ENCODE results near the gene KIF13A. TPM values are rescaled to one million over a fixed set of nuclear protein-coding genes. Genes with fewer than 3 reads are reported as not detected.
"Not testable (repeated sequence)": the region's sequence is repeated elsewhere in the genome, so short reads cannot be mapped to it uniquely, and the experiment has no call there.

The KIF13A gene
- total RNA-seq, 1 donor from 2014 or later = 28.9 TPM

DNA sequence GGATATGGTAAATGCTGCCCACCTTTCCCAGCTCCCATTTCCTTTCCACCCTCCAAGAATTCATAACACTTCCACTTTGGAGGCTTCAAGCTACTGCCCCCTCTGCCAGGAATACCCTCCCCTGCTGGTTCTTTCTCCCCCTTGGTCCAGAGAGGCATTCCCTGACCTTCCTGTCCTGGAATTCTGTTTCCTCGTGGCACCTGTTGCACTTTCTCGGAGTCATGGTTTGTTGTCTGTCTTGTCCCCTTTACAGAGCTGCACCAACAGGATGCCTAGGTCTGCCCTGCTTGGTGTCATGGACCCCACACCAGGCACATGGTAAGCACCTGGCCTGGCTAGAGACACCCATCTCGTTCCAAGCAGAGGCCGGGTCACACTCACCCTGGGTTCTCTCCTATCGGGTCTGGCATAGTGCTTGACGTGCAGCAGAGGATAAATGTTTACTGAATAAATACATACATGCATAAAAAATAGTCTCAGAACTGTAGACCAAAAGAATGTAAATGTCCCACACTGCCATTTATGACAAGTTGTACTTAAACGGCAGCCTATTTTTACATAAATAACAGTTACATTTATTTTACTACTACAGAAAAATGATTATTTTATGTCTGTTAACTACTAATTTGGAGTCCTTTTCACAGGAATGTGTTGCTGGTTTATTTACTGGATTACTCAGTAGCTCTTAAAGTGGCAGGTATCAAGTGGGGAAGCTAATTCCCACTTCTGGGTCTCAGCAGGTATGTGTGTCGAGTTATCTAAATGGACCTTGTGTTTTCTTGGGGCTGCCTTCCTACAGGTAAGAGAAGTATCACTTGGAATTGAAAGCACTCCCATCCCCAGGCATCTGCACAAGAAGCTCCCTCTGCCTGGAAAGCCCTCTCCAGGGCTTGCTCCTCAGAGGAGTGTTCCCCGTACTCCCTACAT is 69.3 kb downstream of the KIF13A start:
- Histone ChIP-seq H3K27me3 (no peaks in the 10 kb centered on the region), H3K27ac (no peak overlapping the region), H3K4me1 (peaks cover 0 to 29% of the 10 kb centered on the region in 2 donors), H3K4me3 (no peak overlapping the region), H3K36me3 (no peaks in the 10 kb centered on the region), H3K9me3 (no peaks in the 10 kb centered on the region)
- intact Hi-C loops (cut with DNase I) = no loop called here
- DNase-seq (ENCODE audit: low spot score in 2 of 2) = no peak
- TF ChIP-seq, protein P1, sequence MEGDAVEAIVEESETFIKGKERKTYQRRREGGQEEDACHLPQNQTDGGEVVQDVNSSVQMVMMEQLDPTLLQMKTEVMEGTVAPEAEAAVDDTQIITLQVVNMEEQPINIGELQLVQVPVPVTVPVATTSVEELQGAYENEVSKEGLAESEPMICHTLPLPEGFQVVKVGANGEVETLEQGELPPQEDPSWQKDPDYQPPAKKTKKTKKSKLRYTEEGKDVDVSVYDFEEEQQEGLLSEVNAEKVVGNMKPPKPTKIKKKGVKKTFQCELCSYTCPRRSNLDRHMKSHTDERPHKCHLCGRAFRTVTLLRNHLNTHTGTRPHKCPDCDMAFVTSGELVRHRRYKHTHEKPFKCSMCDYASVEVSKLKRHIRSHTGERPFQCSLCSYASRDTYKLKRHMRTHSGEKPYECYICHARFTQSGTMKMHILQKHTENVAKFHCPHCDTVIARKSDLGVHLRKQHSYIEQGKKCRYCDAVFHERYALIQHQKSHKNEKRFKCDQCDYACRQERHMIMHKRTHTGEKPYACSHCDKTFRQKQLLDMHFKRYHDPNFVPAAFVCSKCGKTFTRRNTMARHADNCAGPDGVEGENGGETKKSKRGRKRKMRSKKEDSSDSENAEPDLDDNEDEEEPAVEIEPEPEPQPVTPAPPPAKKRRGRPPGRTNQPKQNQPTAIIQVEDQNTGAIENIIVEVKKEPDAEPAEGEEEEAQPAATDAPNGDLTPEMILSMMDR (IDR thresholded peaks at IDR 0.05) = no peak

DNA sequence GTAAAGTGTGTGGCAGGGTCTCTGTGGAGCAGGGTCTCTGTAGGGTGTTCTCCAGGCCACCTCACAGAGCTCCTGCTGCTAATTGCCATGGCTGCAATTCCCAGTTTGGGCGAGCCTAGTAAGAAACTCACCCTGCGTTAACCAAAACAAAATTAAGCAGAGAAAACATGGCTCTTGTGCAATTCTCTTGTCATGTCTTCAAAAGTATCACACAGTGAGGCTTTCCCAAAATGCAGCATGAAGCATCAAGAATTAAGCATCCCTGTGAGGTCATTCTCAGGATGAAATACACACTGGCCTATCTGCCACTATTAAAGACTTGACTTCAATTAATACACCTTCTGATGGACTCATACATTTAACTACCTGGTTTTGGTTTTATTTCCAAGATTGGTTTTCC is 72.8 kb downstream of the KIF13A start:
- Histone ChIP-seq H3K9me3 (no peaks in the 10 kb centered on the region), H3K36me3 (no peaks in the 10 kb centered on the region), H3K4me3 (no peak overlapping the region), H3K27me3 (no peaks in the 10 kb centered on the region), H3K27ac (no peak overlapping the region), H3K4me1 (peaks cover 0 to 35% of the 10 kb centered on the region in 2 donors)
- TF ChIP-seq, protein P1 (IDR thresholded peaks at IDR 0.05) = no peak
- intact Hi-C loops (cut with DNase I) = no loop called here
- no peak for DNase-seq (ENCODE audit: low spot score in 2 of 2)

DNA sequence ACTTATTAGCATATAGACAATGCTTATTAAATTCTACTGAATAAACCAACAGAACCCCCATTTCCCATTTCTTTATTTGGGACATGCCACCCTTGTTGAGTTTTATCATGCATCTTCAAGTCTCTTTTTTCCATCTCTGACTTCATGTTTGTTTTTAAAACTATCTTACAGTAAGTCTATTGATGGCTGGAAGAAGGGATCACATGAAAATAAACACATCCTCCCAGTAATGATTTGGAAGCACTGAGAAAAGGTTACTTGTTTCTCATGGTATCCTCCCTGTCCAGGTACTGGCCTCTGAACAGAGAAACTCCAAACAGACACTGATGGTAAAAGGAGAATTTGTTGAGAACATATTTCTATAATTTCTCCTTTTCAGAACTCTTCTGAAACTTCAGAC is 74.9 kb downstream of the KIF13A start:
- H3K36me3 ChIP-seq = no peaks in the 10 kb centered on the region
- peaks cover 0 to 22% of the 10 kb centered on the region in 2 donors for H3K4me1 ChIP-seq
- no peaks in the 10 kb centered on the region for H3K27me3 ChIP-seq
- H3K4me3 ChIP-seq = no peak overlapping the region
- intact Hi-C loops (cut with DNase I) = no loop called here
- no peak for DNase-seq (ENCODE audit: low spot score in 2 of 2)
- H3K27ac ChIP-seq = no peak overlapping the region
- no peaks in the 10 kb centered on the region for H3K9me3 ChIP-seq
- TF ChIP-seq, protein P1 (IDR thresholded peaks at IDR 0.05) = no peak

DNA sequence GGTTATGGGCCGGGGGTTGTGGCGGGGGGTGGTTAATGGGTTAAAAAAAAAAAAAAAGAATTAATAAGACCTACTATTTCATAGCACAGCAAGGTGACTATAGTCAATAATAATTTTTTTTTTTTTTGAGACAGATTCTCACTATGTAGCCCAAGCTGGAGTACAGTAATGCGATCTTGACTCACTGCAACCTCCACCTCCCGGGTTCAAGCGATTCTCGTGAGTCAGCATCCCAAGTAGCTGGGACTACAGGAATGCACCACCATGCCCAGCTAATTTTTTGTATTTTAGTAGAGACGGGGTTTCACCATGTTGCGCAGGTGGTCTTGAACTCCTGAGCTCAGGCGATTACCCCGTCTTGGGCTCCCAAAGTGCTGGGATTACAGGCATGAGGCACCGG is 75.8 kb downstream of the KIF13A start:
- H3K36me3 ChIP-seq; DNase-seq (ENCODE audit: low spot score in 2 of 2); H3K27ac ChIP-seq; intact Hi-C loops (cut with DNase I); H3K9me3 ChIP-seq; H3K27me3 ChIP-seq; H3K4me3 ChIP-seq: not testable (repeated sequence)
- peaks cover 0 to 28% of the 10 kb centered on the region in 2 donors for H3K4me1 ChIP-seq

DNA sequence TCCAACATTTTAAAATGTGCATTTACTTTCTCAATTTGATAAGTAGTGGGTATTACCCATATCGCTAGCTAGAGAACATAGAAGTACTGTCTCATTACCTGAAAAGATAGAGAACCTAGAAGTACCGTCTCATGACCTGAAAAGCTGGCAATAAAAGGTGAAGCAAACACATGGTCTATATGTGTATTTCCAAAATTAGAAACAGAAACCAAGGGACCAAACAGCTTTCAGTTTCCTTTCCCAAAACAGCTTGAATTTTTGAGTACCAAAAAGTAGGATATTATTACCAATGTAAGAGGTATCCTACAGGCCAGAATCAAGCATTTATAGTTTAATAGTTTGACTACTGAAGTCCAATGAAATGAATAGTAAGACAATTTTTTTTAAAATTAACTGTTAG is 77.2 kb downstream of the KIF13A start:
- TF ChIP-seq, protein P1 (IDR thresholded peaks at IDR 0.05) = no peak
- Histone ChIP-seq H3K36me3 (no peaks in the 10 kb centered on the region), H3K4me1 (peaks cover 2 to 42% of the 10 kb centered on the region in 2 donors), H3K9me3 (no peaks in the 10 kb centered on the region), H3K27me3 (no peaks in the 10 kb centered on the region), H3K4me3 (no peak overlapping the region), H3K27ac (peak overlapping the region in 1 of 2 donors; percentile 36)
- intact Hi-C loops (cut with DNase I) = no loop called here
- DNase-seq (ENCODE audit: low spot score in 2 of 2) = no peak

DNA sequence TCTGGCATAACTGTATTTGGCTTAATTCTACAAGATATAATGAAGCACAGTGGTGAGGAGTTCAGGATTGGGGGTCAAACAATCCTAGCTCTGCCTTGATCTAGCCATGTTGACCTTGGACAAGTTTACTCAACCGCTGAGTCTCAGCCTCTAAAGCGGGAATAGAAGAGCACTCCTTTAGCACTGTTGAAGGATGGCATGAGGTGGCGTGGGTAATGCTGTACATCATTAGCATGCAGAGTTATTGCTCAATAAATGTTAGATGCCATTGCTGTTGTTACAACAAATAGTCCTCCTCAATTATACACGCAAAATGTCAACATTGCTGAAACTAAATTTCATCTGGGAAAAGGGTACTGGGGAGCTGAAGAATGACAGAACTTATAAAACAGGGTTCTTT is 78.6 kb downstream of the KIF13A start:
- Histone ChIP-seq H3K27me3 (no peaks in the 10 kb centered on the region), H3K4me1 (peaks cover 2 to 42% of the 10 kb centered on the region in 2 donors), H3K9me3 (no peaks in the 10 kb centered on the region), H3K36me3 (no peaks in the 10 kb centered on the region), H3K4me3 (no peak overlapping the region), H3K27ac (no peak overlapping the region)
- no peak for DNase-seq (ENCODE audit: low spot score in 2 of 2)
- intact Hi-C loops (cut with DNase I) = loop anchor here (5.0 kb wide), 1 partner anchor 42 kb away; no protein-coding TSS in a partner anchor
- TF ChIP-seq, protein P1 (IDR thresholded peaks at IDR 0.05) = no peak
